Measurements from ENCODE around the gene AFAP1L1. TPM values are rescaled to one million over a fixed set of nuclear protein-coding genes. Genes with fewer than 3 reads are reported as not detected.

AFAP1L1 gene
- total and polyA plus RNA-seq, 9 of the 15 experiments (the other 6 are each of a cell fraction or from before 2014, with no cell fraction given) = 0.01 to 0.12 (median 0.03) TPM; not detected in 4

DNA sequence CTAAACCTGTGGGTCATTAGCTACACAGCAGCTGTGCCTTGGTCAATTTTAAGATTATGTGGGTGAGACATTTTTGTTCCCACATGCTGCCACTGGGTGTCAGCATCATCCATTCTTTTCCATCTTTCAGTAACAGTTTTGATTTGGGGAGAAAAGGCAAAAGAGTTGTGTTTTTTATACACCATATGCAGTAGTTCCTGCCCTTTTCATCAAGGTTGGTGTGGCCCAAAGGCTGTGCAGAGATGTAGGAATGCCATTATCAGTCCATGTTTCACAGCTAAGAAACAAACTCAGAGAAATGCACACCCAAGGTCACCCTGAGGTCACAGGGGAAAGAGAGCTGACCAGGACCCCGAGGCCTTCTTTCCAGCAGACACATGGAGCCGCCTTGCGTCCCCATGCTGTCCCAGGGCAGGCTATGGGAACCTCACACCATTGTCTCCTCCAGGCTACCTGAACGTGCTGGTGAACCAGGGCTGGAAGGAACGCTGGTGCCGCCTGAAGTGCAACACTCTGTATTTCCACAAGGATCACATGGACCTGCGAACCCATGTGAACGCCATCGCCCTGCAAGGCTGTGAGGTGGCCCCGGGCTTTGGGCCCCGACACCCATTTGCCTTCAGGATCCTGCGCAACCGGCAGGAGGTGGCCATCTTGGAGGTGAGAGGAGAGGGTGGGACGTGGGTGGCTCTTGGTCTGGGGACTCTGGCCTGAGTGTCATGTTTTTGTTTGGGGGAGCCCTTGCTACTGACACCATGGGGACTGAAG, 45.8 kb downstream of the AFAP1L1 start:
- ChIA-PET CTCF (ENCODE audit: low intra/inter-chr PET ratio) (interaction anchor here (0.6 to 3.3 kb wide), 6 partner anchors 51 to 674 kb away, joined by 3 to 36 read pairs (median 7); no protein-coding TSS in a partner anchor), POLR2A (interaction anchor here (0.7 to 1.3 kb wide), 5 partner anchors 11 to 246 kb away, joined by 3 to 4 read pairs (median 4); partner anchors contain the start of gene PCYOX1L)
- intact Hi-C loops (cut with micrococcal nuclease) (loop anchor here (1.0 to 2.0 kb wide), 5 partner anchors 50 to 247 kb away; no protein-coding TSS in a partner anchor), in situ Hi-C loops (cut with MboI) (no loop called here)
- DNase-seq (ENCODE audit: extremely low read depth in 1 of 4, low spot score in 3 of 4) (peak; percentile 61 to 73 (median 68)), ATAC-seq (peak; percentile 46), FAIRE-seq (peak; percentile 95)
- no peak overlapping the region; the same call in 2 of the 3 replicates for H3K27ac ChIP-seq (ENCODE audit: extremely low read depth, low read depth, low read length)
- no peaks in the 10 kb centered on the region for H4K20me1 ChIP-seq (replicated peaks; ENCODE audit: control insufficient read depth, insufficient read depth, low read length)
- H3K4me3 ChIP-seq = no peak overlapping the region
- WGBS (ENCODE audit: insufficient coverage, low coverage, missing lambda C conversion rate) = 62% methylated on average over 14 of the region's 14 CpGs
- no peaks in the 10 kb centered on the region for H3K36me3 ChIP-seq (ENCODE audit: control insufficient read depth, insufficient read depth, low read length)
- peak overlapping the region; percentile 82 for H2AFZ ChIP-seq (ENCODE audit: low read depth, low read length)
- H3K27me3 ChIP-seq (ENCODE audit: control insufficient read depth in 2 of 2, insufficient read depth in 2 of 2, low read length in 2 of 2) = peaks cover 5% of the 10 kb centered on the region in 2 experiments
- BruUV-seq (replicated peaks) = no TSS peak
- no peaks in the 10 kb centered on the region for H3K79me2 ChIP-seq (ENCODE audit: control insufficient read depth, insufficient read depth, low read length)
- no peak overlapping the region; the same call in 1 of the 2 replicates for H3K4me2 ChIP-seq (ENCODE audit: insufficient read depth, low read length)
- H3K9me1 ChIP-seq (ENCODE audit: control insufficient read depth, insufficient read depth, low read length) = no peaks in the 10 kb centered on the region
- peaks cover 27 to 28% of the 10 kb centered on the region in 2 experiments for H3K4me1 ChIP-seq (replicated peaks in 1 of 2; ENCODE audit: control insufficient read depth in 2 of 2, insufficient read depth in 2 of 2, low read length in 2 of 2)
- peak overlapping the region in 1 of 2 experiments; percentile 54; a peak in 1 of 4 replicates for H3K9ac ChIP-seq (ENCODE audit: insufficient read depth in 1 of 2, low read depth in 2 of 2, low read length in 2 of 2)
- H3K9me3 ChIP-seq (replicated peaks; ENCODE audit: control insufficient read depth, insufficient read depth, low read depth, low read length) = no peaks in the 10 kb centered on the region
- TF ChIP-seq SMAD4 (CRISPR knock-in tag; conservative IDR thresholded peaks at IDR 0.05) (0 out of 2 replicates have a peak, but pooled peaks have one; percentile 29), CBX5 (IDR thresholded peaks at IDR 0.05; ENCODE audit: borderline replicate concordance, low read depth) (no peak), COPS2 (conservative IDR thresholded peaks at IDR 0.05) (no peak), ELF1 (tag; IDR thresholded peaks at IDR 0.05) (no peak), HMGN3 (IDR thresholded peaks at IDR 0.05; ENCODE audit: borderline replicate concordance, extremely low read depth, insufficient read length, low read depth, low read length) (no peak), ESRRA (IDR thresholded peaks at IDR 0.05; ENCODE audit: borderline replicate concordance, low read depth) (peak; percentile 96)
- TF ChIP-seq, protein P1, sequence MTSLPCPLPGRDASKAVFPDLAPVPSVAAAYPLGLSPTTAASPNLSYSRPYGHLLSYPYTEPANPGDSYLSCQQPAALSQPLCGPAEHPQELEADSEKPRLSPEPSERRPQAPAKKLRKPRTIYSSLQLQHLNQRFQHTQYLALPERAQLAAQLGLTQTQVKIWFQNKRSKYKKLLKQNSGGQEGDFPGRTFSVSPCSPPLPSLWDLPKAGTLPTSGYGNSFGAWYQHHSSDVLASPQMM (CRISPR knock-in tag; IDR thresholded peaks at IDR 0.05) = no peak
- TF ChIP-seq, protein P2, sequence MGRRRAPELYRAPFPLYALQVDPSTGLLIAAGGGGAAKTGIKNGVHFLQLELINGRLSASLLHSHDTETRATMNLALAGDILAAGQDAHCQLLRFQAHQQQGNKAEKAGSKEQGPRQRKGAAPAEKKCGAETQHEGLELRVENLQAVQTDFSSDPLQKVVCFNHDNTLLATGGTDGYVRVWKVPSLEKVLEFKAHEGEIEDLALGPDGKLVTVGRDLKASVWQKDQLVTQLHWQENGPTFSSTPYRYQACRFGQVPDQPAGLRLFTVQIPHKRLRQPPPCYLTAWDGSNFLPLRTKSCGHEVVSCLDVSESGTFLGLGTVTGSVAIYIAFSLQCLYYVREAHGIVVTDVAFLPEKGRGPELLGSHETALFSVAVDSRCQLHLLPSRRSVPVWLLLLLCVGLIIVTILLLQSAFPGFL (CRISPR knock-in tag; IDR thresholded peaks at IDR 0.05) = no peak
- TF ChIP-seq, protein P3, sequence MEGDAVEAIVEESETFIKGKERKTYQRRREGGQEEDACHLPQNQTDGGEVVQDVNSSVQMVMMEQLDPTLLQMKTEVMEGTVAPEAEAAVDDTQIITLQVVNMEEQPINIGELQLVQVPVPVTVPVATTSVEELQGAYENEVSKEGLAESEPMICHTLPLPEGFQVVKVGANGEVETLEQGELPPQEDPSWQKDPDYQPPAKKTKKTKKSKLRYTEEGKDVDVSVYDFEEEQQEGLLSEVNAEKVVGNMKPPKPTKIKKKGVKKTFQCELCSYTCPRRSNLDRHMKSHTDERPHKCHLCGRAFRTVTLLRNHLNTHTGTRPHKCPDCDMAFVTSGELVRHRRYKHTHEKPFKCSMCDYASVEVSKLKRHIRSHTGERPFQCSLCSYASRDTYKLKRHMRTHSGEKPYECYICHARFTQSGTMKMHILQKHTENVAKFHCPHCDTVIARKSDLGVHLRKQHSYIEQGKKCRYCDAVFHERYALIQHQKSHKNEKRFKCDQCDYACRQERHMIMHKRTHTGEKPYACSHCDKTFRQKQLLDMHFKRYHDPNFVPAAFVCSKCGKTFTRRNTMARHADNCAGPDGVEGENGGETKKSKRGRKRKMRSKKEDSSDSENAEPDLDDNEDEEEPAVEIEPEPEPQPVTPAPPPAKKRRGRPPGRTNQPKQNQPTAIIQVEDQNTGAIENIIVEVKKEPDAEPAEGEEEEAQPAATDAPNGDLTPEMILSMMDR (IDR thresholded peaks at IDR 0.05 in 2 of 3, conservative IDR thresholded peaks at IDR 0.05 in 1 of 3; ENCODE audit: insufficient read depth in 2 of 3, low read depth in 1 of 3, low read length in 3 of 3) = peak; percentile 64 to 92 (median 79); a peak in 5 of 6 replicates

All from K562 (cell line).